Endodermal cell (in vitro differentiated cells): ENCODE measurements around the gene VSIG2. TPM values are rescaled to one million over a fixed set of nuclear protein-coding genes. Genes with fewer than 3 reads are reported as not detected.

Source experiments
- DNase-seq: peaks from one replicate; pipeline ENCODE4 v3.0.0-alpha.2; 2017
- H3K27ac ChIP-seq: 2 replicates; pipeline ENCODE4 v1.5.1; 2013; ENCODE audit warnings: mild to moderate bottlenecking, low read depth, low read length, moderate library complexity
- H3K27me3 ChIP-seq: 2 replicates; pipeline ENCODE4 v1.6.1; 2013; ENCODE audit warnings: mild to moderate bottlenecking, low read length, moderate library complexity; ENCODE audit not compliant: insufficient read depth, control insufficient read depth, poor library complexity, severe bottlenecking
- H3K36me3 ChIP-seq: 2 replicates; pipeline ENCODE4 v1.7.0; 2013; ENCODE audit warnings: mild to moderate bottlenecking, low read length, moderate library complexity; ENCODE audit not compliant: control insufficient read depth, insufficient read depth
- H3K4me1 ChIP-seq: one replicate; pipeline ENCODE4 v1.7.0; 2013; ENCODE audit warnings: low read length; ENCODE audit not compliant: control insufficient read depth, insufficient read depth
- H3K4me3 ChIP-seq: 2 replicates; pipeline ENCODE4 v1.5.1; 2013; ENCODE audit warnings: mild to moderate bottlenecking, low read length, moderate library complexity
- H3K9ac ChIP-seq: 2 replicates; pipeline ENCODE4 v1.6.1; 2013; ENCODE audit warnings: mild to moderate bottlenecking, low read length, moderate library complexity; ENCODE audit not compliant: poor library complexity, severe bottlenecking; ENCODE audit errors: extremely low read depth
- H3K9me3 ChIP-seq: 2 replicates; pipeline ENCODE4 v1.6.1; 2013; ENCODE audit warnings: mild to moderate bottlenecking, low read length, moderate library complexity; ENCODE audit not compliant: control insufficient read depth
- H3K27ac Mint-ChIP-seq: 2 replicates; pipeline ENCODE4 v1.8.0; 2020; ENCODE audit warnings: mixed read lengths
- H3K27me3 Mint-ChIP-seq: 2 replicates; pipeline ENCODE4 v1.8.0; 2021; ENCODE audit warnings: mild to moderate bottlenecking, mixed read lengths; ENCODE audit not compliant: insufficient read depth
- H3K36me3 Mint-ChIP-seq: 2 replicates; pipeline ENCODE4 v1.8.0; 2020; ENCODE audit warnings: low read depth, mixed read lengths
- H3K4me1 Mint-ChIP-seq: 2 replicates; pipeline ENCODE4 v1.8.0; 2020; ENCODE audit warnings: mixed read lengths
- H3K4me3 Mint-ChIP-seq: 2 replicates; pipeline ENCODE4 v1.8.0; 2020; ENCODE audit warnings: mild to moderate bottlenecking, moderate library complexity, mixed read lengths
- H3K9me3 Mint-ChIP-seq: 2 replicates; pipeline ENCODE4 v1.8.0; 2020; ENCODE audit warnings: mild to moderate bottlenecking, mixed read lengths
- CTCF ChIP-seq: fragments of 200-600 bp; sonication (generic); conservative IDR thresholded peaks from 2 replicates; pipeline ENCODE4 v1.5.0; 2021; ENCODE audit warnings: antibody characterized with exemption, mild to moderate bottlenecking
- WGBS, 2 experiments: methylation state at CpG; one replicate each; pipeline versions ENCODE4 v1.1.5 to v1.1.7; 2013; ENCODE audit warnings: missing lambda C conversion rate in 2 of 2, mixed read lengths in 1 of 2; ENCODE audit not compliant: insufficient coverage in 1 of 2, insufficient read length in 1 of 2; 5-methylcytosine and 5-hydroxymethylcytosine counted together
- total RNA-seq, 2 donors: library from RNA; stranded (reverse); fragmentation: NEBNext Ultra II Directional in 1 of 2; extraction: Animal tissue kit (Norgen Biotek cat#: 25700) in 1 of 2; gene quantifications; 2 replicates in 1 of 2; 3 replicates in 1 of 2; pipeline ENCODE4 v1.2.1, GENCODE V29; 2021

Gene VSIG2
- total RNA-seq, 2 donors from 2014 or later = 1.1 to 3.4 TPM

GRCh38 chr11:124759266-124760204, 7.5 kb upstream of the VSIG2 start:
- DNase-seq = peak; percentile 70
- Histone ChIP-seq H3K27me3 (peaks cover 77% of the 10 kb centered on the region), H3K36me3 (peaks cover 5% of the 10 kb centered on the region), H3K4me1 (no peaks in the 10 kb centered on the region), H3K9me3 (no peaks in the 10 kb centered on the region), H3K4me3 (peak overlapping the region; percentile 81), H3K9ac (no peak overlapping the region), H3K27ac (no peak overlapping the region)
- Mint-ChIP-seq H3K4me3 (peak overlapping the region; percentile 62), H3K36me3 (no peaks in the 10 kb centered on the region), H3K27me3 (peaks cover 74% of the 10 kb centered on the region), H3K27ac (no peak overlapping the region), H3K9me3 (no peaks in the 10 kb centered on the region), H3K4me1 (peaks cover 18% of the 10 kb centered on the region)
- TF ChIP-seq CTCF = no peak
- 20 to 28% methylated on average over 23 to 52 of the region's 52 CpGs for WGBS, 2 experiments

GRCh38 chr11:124758355-124759265, 6.6 kb upstream of the VSIG2 start:
- Histone ChIP-seq H3K27me3 (peaks cover 79% of the 10 kb centered on the region), H3K9ac (no peak overlapping the region), H3K4me3 (peak overlapping the region; percentile 81), H3K27ac (no peak overlapping the region), H3K36me3 (no peaks in the 10 kb centered on the region), H3K9me3 (no peaks in the 10 kb centered on the region), H3K4me1 (no peaks in the 10 kb centered on the region)
- H3K9me3 Mint-ChIP-seq = no peaks in the 10 kb centered on the region
- peaks cover 82% of the 10 kb centered on the region for H3K27me3 Mint-ChIP-seq
- peak; percentile 86 for TF ChIP-seq CTCF
- no peaks in the 10 kb centered on the region for H3K36me3 Mint-ChIP-seq
- no peak overlapping the region for H3K27ac Mint-ChIP-seq
- H3K4me3 Mint-ChIP-seq = peak overlapping the region; percentile 62
- DNase-seq = peak; percentile 96
- H3K4me1 Mint-ChIP-seq = peaks cover 19% of the 10 kb centered on the region
- WGBS, 2 experiments = 6 to 20% methylated on average over 26 to 53 of the region's 53 CpGs

DNA sequence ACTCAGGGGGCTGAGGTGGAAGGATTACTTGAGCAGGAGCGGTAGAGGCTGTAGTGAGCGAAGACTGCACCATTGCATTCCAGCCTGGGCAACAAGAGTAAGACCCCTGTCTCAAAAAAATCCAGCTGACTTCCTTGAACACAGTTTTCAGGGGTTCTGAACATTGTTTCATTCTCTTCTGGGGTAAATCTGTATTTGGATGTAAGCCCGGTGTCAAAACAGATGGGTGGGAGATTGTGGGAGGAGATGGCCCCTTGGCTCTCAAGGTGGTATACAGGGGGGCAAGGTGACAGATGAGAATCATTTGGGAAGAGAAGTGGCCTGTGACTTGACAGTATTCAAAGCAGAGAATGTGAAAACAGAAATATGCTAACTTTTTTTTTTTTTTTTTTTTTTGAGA, 5.3 kb upstream of the VSIG2 start:
- Histone ChIP-seq H3K9ac (no peak overlapping the region), H3K36me3 (no peaks in the 10 kb centered on the region), H3K9me3 (no peaks in the 10 kb centered on the region), H3K27me3 (peaks cover 85% of the 10 kb centered on the region), H3K4me3 (no peak overlapping the region), H3K4me1 (no peaks in the 10 kb centered on the region), H3K27ac (no peak overlapping the region)
- peaks cover 86% of the 10 kb centered on the region for H3K27me3 Mint-ChIP-seq
- no peak for DNase-seq
- H3K4me3 Mint-ChIP-seq = no peak overlapping the region
- no peak overlapping the region for H3K27ac Mint-ChIP-seq
- peaks cover 24% of the 10 kb centered on the region for H3K4me1 Mint-ChIP-seq
- no peaks in the 10 kb centered on the region for H3K36me3 Mint-ChIP-seq
- no peaks in the 10 kb centered on the region for H3K9me3 Mint-ChIP-seq
- TF ChIP-seq CTCF = no peak
- 88 to 97% methylated on average over 1 to 3 of the region's 3 CpGs for WGBS, 2 experiments
